ENCODE measurements around the gene FAR2.
A peak's percentile ranks its signal among the peaks of the same experiment; 100 is the strongest.

GRCh38 chr12:29208060-29208459, 59.0 kb downstream of the FAR2 start:
- TF ChIP-seq POLR2AphosphoS5 (IDR thresholded peaks at IDR 0.05; ENCODE audit: low read depth, low read length) (no peak), TAF1 (IDR thresholded peaks at IDR 0.05; ENCODE audit: low read depth, low read length) (no peak), POLR2A (IDR thresholded peaks at IDR 0.05; ENCODE audit: low read depth, low read length) (no peak), POU2F2 (IDR thresholded peaks at IDR 0.05; ENCODE audit: low read depth, low read length) (no peak), SPI1 (IDR thresholded peaks at IDR 0.05; ENCODE audit: low read depth, low read length) (peak; percentile 33; the same call in 1 of the 2 replicates), PAX5 (IDR thresholded peaks at IDR 0.05; ENCODE audit: insufficient read depth, low read length, severe bottlenecking) (no peak)

All from GM12891 (cell line).